CD4-positive, alpha-beta T cell (primary cell): ENCODE measurements around the gene OGFOD1. TPM values are rescaled to one million over a fixed set of nuclear protein-coding genes. Genes with fewer than 3 reads are reported as not detected.
"Not testable (repeated sequence)": the region's sequence is repeated elsewhere in the genome, so short reads cannot be mapped to it uniquely, and the experiment has no call there.

Experiments
- ATAC-seq: fragments of 200-7000 bp; cut with Tn5 transposase; one replicate; pipeline ENCODE4 v1.10.0; 2022; ENCODE audit warnings: mild to moderate bottlenecking; ENCODE audit not compliant: poor library complexity
- CTCF ChIA-PET: fragments of 350-600 bp; sonication (Branson Sonifier 250); formaldehyde crosslinking; loops from one replicate; lab custom pipeline; 2021; ENCODE audit warnings: antibody characterized with exemption, inconsistent platforms; lab: Charles Lee
- POLR2A ChIA-PET: fragments of 350-600 bp; sonication (Branson Sonifier 250); formaldehyde crosslinking; loops from one replicate; lab custom pipeline; 2021; ENCODE audit warnings: antibody characterized with exemption, inconsistent platforms; lab: Charles Lee
- DNase-seq, 14 experiments: peaks; one replicate each; pipeline ENCODE4 v3.0.0-alpha.2; 2013 to 2020; ENCODE audit warnings: mixed read lengths in 2 of 14
- H3K27ac ChIP-seq, 2 donors: one replicate each; pipeline versions ENCODE4 v1.5.1 to v1.7.0; 2013; ENCODE audit warnings: low read length in 2 of 2, low read depth in 1 of 2, mild to moderate bottlenecking in 1 of 2
- H3K27me3 ChIP-seq, 2 experiments: 1 replicate in 1 of 2; 2 replicates in 1 of 2; pipeline versions ENCODE4 v1.6.1 to v1.7.0; 2013; ENCODE audit warnings: low read length in 2 of 2, control low read depth in 1 of 2, mild to moderate bottlenecking in 1 of 2, moderate library complexity in 1 of 2; ENCODE audit not compliant: insufficient read depth in 2 of 2, control insufficient read depth in 1 of 2
- H3K36me3 ChIP-seq: one replicate; pipeline ENCODE4 v1.6.1; 2013; ENCODE audit warnings: low read length, control low read depth; ENCODE audit not compliant: insufficient read depth
- H3K4me1 ChIP-seq: one replicate; pipeline ENCODE4 v1.6.1; 2013; ENCODE audit warnings: low read length, control low read depth; ENCODE audit not compliant: insufficient read depth
- H3K4me3 ChIP-seq: one replicate; pipeline ENCODE4 v1.5.1; 2013; ENCODE audit warnings: mild to moderate bottlenecking, low read length, moderate library complexity
- H3K9me3 ChIP-seq, 2 experiments: 1 replicate in 1 of 2; 2 replicates in 1 of 2; pipeline versions ENCODE4 v1.6.1 to v1.7.0; 2013; ENCODE audit warnings: low read length in 2 of 2, mild to moderate bottlenecking in 2 of 2, control low read depth in 1 of 2, moderate library complexity in 1 of 2; ENCODE audit not compliant: control insufficient read depth in 1 of 2, insufficient read depth in 1 of 2
- H3K27ac Mint-ChIP-seq: one replicate; pipeline ENCODE4 v1.8.0; 2020; ENCODE audit warnings: mixed read lengths
- H3K27me3 Mint-ChIP-seq: one replicate; pipeline ENCODE4 v1.8.0; 2021; ENCODE audit warnings: mixed read lengths
- H3K36me3 Mint-ChIP-seq: one replicate; pipeline ENCODE4 v1.8.0; 2021; ENCODE audit warnings: low read depth, mixed read lengths
- H3K4me1 Mint-ChIP-seq: one replicate; pipeline ENCODE4 v1.8.0; 2021; ENCODE audit warnings: low read depth, mixed read lengths
- H3K4me3 Mint-ChIP-seq: one replicate; pipeline ENCODE4 v1.8.0; 2020; ENCODE audit warnings: mild to moderate bottlenecking, mixed read lengths
- H3K9me3 Mint-ChIP-seq: one replicate; pipeline ENCODE4 v1.8.0; 2020; ENCODE audit warnings: mixed read lengths
- intact Hi-C, 2 experiments: fragments of 100-400 bp; cut with DNase I in 1 of 2; cut with micrococcal nuclease in 1 of 2; formaldehyde crosslinking; loops; one replicate each; pipeline versions ENCODE4 v1.15.1 to v1.9.0; 2023 to 2025; cut with DNase I, micrococcal nuclease
- total RNA-seq, 174 experiments: library from RNA in 2 of 174; stranded (reverse) in 2 of 174; gene quantifications; one replicate each; pipeline ENCODE4 v1.2.3 and lab custom pipeline; 2021 to 2026
- TF ChIP-seq, protein P1 (sequence below): fragments of 200-600 bp; IDR thresholded peaks from one replicate; pipeline ENCODE4 v1.8.0; 2022; ENCODE audit warnings: antibody characterized with exemption, mild to moderate bottlenecking

OGFOD1 gene
- total RNA-seq, 2 experiments from 2014 or later: 14.6 to 14.8 TPM

DNA sequence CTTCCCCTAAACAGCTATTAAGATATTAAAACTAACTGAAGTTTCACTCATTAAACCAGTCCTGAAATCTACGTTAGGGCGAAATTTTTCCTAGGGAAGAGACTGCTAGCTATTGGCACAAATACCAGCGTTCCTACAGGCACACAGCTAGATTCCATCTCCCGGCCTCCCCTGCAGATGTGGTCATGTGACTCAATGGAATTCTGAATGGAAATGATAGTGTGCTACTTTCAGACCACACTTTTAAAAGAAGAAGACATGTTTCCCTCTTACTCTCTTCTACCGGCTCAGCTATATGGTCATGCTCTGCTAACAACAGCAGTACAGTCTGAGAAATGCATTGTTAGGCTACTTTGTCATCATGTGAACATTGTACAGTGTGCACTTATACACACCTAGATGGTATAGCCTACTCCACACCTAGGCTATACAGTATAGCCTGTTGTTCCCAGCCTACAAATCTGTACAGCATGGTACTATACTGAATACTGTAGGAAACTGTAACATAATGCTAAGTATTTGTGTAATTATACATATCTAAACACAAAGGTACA lies 31.4 kb downstream of the OGFOD1 start:
- no peak overlapping the region for H3K27ac ChIP-seq
- Mint-ChIP-seq H3K27ac (no peak overlapping the region), H3K4me1 (no peaks in the 10 kb centered on the region), H3K9me3 (no peaks in the 10 kb centered on the region), H3K36me3 (peaks cover 83% of the 10 kb centered on the region), H3K27me3 (no peaks in the 10 kb centered on the region), H3K4me3 (no peak overlapping the region)
- ATAC-seq: no peak
- H3K9me3 ChIP-seq: no peaks in the 10 kb centered on the region
- CTCF ChIA-PET: interaction anchor here (0.6 kb wide), 1 partner anchor 1307 kb away, joined by 4 read pairs; no protein-coding TSS in a partner anchor
- peaks cover 60% of the 10 kb centered on the region for H3K36me3 ChIP-seq
- POLR2A ChIA-PET: no interaction called here
- H3K4me3 ChIP-seq: no peak overlapping the region
- DNase-seq: no peak
- no peaks in the 10 kb centered on the region for H3K27me3 ChIP-seq
- intact Hi-C loops: no loop called here
- TF ChIP-seq, protein P1, sequence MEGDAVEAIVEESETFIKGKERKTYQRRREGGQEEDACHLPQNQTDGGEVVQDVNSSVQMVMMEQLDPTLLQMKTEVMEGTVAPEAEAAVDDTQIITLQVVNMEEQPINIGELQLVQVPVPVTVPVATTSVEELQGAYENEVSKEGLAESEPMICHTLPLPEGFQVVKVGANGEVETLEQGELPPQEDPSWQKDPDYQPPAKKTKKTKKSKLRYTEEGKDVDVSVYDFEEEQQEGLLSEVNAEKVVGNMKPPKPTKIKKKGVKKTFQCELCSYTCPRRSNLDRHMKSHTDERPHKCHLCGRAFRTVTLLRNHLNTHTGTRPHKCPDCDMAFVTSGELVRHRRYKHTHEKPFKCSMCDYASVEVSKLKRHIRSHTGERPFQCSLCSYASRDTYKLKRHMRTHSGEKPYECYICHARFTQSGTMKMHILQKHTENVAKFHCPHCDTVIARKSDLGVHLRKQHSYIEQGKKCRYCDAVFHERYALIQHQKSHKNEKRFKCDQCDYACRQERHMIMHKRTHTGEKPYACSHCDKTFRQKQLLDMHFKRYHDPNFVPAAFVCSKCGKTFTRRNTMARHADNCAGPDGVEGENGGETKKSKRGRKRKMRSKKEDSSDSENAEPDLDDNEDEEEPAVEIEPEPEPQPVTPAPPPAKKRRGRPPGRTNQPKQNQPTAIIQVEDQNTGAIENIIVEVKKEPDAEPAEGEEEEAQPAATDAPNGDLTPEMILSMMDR: no peak
- no peaks in the 10 kb centered on the region for H3K4me1 ChIP-seq

GRCh38 chr16:56483394-56483793 lies 32.0 kb downstream of the OGFOD1 start:
- Histone ChIP-seq H3K36me3 (peaks cover 55% of the 10 kb centered on the region), H3K4me1 (no peaks in the 10 kb centered on the region), H3K4me3 (no peak overlapping the region), H3K27ac (no peak overlapping the region), H3K27me3 (no peaks in the 10 kb centered on the region), H3K9me3 (no peaks in the 10 kb centered on the region)
- H3K27me3 Mint-ChIP-seq: no peaks in the 10 kb centered on the region
- H3K27ac Mint-ChIP-seq: no peak overlapping the region
- DNase-seq: no peak
- ChIA-PET POLR2A (no interaction called here), CTCF (no interaction called here)
- TF ChIP-seq, protein P1: no peak
- H3K4me3 Mint-ChIP-seq: no peak overlapping the region
- H3K36me3 Mint-ChIP-seq: peaks cover 85% of the 10 kb centered on the region
- ATAC-seq: no peak
- no peaks in the 10 kb centered on the region for H3K4me1 Mint-ChIP-seq
- no peaks in the 10 kb centered on the region for H3K9me3 Mint-ChIP-seq
- intact Hi-C loops: no loop called here

DNA sequence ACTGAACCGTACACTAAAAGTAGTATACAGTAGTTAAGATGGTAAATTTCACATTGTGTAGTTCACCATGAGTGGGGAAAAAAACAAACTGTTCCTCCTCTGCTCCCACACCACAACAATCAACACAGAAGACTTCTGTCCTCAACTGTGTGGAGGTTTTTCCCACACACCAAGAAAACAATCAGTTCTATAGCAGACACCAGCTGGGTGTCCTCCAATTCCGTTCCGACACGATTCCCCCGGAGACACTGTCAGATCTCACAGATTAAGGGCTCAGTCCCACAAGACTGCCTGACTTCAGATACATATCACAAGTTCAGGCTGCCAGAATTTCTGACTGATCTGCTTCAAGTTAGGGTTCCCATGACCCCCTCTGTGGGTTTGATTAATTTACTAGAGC lies 36.7 kb downstream of the OGFOD1 start:
- H3K4me1 ChIP-seq: no peaks in the 10 kb centered on the region
- ATAC-seq (no peak), DNase-seq (no peak)
- H3K27ac Mint-ChIP-seq: no peak overlapping the region
- no peaks in the 10 kb centered on the region for H3K27me3 ChIP-seq
- intact Hi-C loops: no loop called here
- H3K9me3 Mint-ChIP-seq: no peaks in the 10 kb centered on the region
- H3K4me3 ChIP-seq: no peak overlapping the region
- no peaks in the 10 kb centered on the region for H3K9me3 ChIP-seq
- H3K4me1 Mint-ChIP-seq: no peaks in the 10 kb centered on the region
- TF ChIP-seq, protein P1: no peak
- H3K27me3 Mint-ChIP-seq: no peaks in the 10 kb centered on the region
- H3K36me3 ChIP-seq: peaks cover 29% of the 10 kb centered on the region
- no peak overlapping the region for H3K27ac ChIP-seq
- CTCF ChIA-PET: interaction anchor here (1.3 kb wide), 1 partner anchor 19 kb away, joined by 4 read pairs; no protein-coding TSS in a partner anchor
- POLR2A ChIA-PET: no interaction called here
- no peak overlapping the region for H3K4me3 Mint-ChIP-seq
- peaks cover 62% of the 10 kb centered on the region for H3K36me3 Mint-ChIP-seq

GRCh38 chr16:56488868-56489267 lies 37.5 kb downstream of the OGFOD1 start:
- DNase-seq, CTCF ChIA-PET, H3K4me1 ChIP-seq, H3K4me1 Mint-ChIP-seq, H3K27me3 Mint-ChIP-seq, H3K4me3 Mint-ChIP-seq, POLR2A ChIA-PET, H3K27ac ChIP-seq, intact Hi-C loops, H3K27me3 ChIP-seq, H3K9me3 ChIP-seq, ATAC-seq, H3K4me3 ChIP-seq, H3K27ac Mint-ChIP-seq, H3K9me3 Mint-ChIP-seq: not testable (repeated sequence)
- peaks cover 62% of the 10 kb centered on the region for H3K36me3 Mint-ChIP-seq
- H3K36me3 ChIP-seq: peaks cover 20% of the 10 kb centered on the region
